ENCODE results near the gene KCMF1.

DNA sequence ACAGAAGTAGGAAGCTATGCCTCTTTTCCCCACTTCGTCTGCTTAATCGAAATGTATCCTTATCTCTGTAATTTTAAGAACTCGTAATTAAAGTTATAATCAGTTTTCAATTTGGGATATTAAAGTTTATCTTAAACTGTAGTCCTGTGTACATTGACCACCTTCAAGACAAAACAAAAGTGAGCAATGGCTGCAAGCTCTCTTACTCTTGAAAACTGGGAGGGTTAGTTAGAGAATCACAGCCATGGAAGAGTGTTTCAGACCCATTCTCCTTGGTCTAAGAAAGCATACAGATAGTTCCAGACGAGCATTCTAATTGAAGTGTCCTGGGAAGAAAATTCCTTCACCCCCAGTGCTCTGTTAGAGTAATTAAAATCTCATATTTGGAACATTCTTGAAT is 2.0 kb downstream of the KCMF1 start:
- TF ChIP-seq, protein P1, sequence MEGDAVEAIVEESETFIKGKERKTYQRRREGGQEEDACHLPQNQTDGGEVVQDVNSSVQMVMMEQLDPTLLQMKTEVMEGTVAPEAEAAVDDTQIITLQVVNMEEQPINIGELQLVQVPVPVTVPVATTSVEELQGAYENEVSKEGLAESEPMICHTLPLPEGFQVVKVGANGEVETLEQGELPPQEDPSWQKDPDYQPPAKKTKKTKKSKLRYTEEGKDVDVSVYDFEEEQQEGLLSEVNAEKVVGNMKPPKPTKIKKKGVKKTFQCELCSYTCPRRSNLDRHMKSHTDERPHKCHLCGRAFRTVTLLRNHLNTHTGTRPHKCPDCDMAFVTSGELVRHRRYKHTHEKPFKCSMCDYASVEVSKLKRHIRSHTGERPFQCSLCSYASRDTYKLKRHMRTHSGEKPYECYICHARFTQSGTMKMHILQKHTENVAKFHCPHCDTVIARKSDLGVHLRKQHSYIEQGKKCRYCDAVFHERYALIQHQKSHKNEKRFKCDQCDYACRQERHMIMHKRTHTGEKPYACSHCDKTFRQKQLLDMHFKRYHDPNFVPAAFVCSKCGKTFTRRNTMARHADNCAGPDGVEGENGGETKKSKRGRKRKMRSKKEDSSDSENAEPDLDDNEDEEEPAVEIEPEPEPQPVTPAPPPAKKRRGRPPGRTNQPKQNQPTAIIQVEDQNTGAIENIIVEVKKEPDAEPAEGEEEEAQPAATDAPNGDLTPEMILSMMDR (conservative IDR thresholded peaks at IDR 0.05) = no peak
- no peak for TF ChIP-seq EZH2 (IDR thresholded peaks at IDR 0.05; ENCODE audit: low read depth)
